ENCODE results near the gene NHSL1.

Gene NHSL1

GRCh38 chr6:138477913-138478539 is 21.3 kb downstream of the NHSL1 start (continued):
- TF ChIP-seq ZBTB6 (tag by site-specific recombination; IDR thresholded peaks at IDR 0.05) (no peak), SCRT1 (tag by site-specific recombination; IDR thresholded peaks at IDR 0.05; ENCODE audit: borderline replicate concordance) (peak; percentile 36; the same call in 1 of the 2 replicates), ZSCAN30 (tag by site-specific recombination; IDR thresholded peaks at IDR 0.05) (peak; percentile 60), GLIS2 (tag by site-specific recombination; IDR thresholded peaks at IDR 0.05) (0 out of 2 replicates have a peak, but pooled peaks have one; percentile 22), ZNF529 (tag by site-specific recombination; IDR thresholded peaks at IDR 0.05; ENCODE audit: insufficient replicate concordance) (no peak), BCL11A (tag by site-specific recombination; IDR thresholded peaks at IDR 0.05; ENCODE audit: low read depth) (0 out of 2 replicates have a peak, but pooled peaks have one; percentile 38), ZNF658 (tag by site-specific recombination; IDR thresholded peaks at IDR 0.05) (no peak), ZNF701 (tag by site-specific recombination; IDR thresholded peaks at IDR 0.05) (no peak), ZNF175 (tag by site-specific recombination; IDR thresholded peaks at IDR 0.05) (no peak), ZNF169 (tag by site-specific recombination; IDR thresholded peaks at IDR 0.05) (no peak), ZNF26 (tag by site-specific recombination; IDR thresholded peaks at IDR 0.05) (no peak), ZFP3 (tag by site-specific recombination; IDR thresholded peaks at IDR 0.05; ENCODE audit: low read depth) (no peak), ZNF362 (tag by site-specific recombination; IDR thresholded peaks at IDR 0.05) (peak; percentile 89), REST (tag by site-specific recombination; IDR thresholded peaks at IDR 0.05) (no peak), ZNF302 (tag by site-specific recombination; IDR thresholded peaks at IDR 0.05; ENCODE audit: low read depth) (no peak), ZNF830 (tag by site-specific recombination; IDR thresholded peaks at IDR 0.05; ENCODE audit: low read depth) (no peak), ATF2 (tag by site-specific recombination; IDR thresholded peaks at IDR 0.05; ENCODE audit: low read depth) (no peak), TRIM28 (IDR thresholded peaks at IDR 0.05; ENCODE audit: borderline replicate concordance, low read length) (peak; percentile 80), ZNF18 (tag by site-specific recombination; IDR thresholded peaks at IDR 0.05) (peak; percentile 99), BCL6B (tag by site-specific recombination; IDR thresholded peaks at IDR 0.05) (peak; percentile 90), ZBTB48 (tag by site-specific recombination; IDR thresholded peaks at IDR 0.05) (no peak), PRDM1 (tag by site-specific recombination; IDR thresholded peaks at IDR 0.05) (no peak), ZBTB10 (tag by site-specific recombination; IDR thresholded peaks at IDR 0.05) (no peak), ZNF341 (tag by site-specific recombination; IDR thresholded peaks at IDR 0.05; ENCODE audit: low read depth) (no peak), ZNF211 (tag by site-specific recombination; IDR thresholded peaks at IDR 0.05; ENCODE audit: low read depth) (no peak)
